ENCODE results near the gene LRRC45.

Gene LRRC45

GRCh38 chr17:82031885-82032627, 9.0 kb downstream of the LRRC45 start:
- Histone ChIP-seq H3K27ac (no peak overlapping the region), H3K9me3 (ENCODE audit: low read depth, low read length) (no peaks in the 10 kb centered on the region), H3K9ac (ENCODE audit: insufficient read length) (peak overlapping the region; percentile 76), H3K4me3 (peak overlapping the region; percentile 80), H3K36me3 (ENCODE audit: insufficient read depth, low read length) (no peaks in the 10 kb centered on the region)
- DNase-seq (ENCODE audit: low read depth, low spot score), result no peak
- no peak; the same call in 1 of the 2 replicates for TF ChIP-seq POLR2AphosphoS5 (IDR thresholded peaks at IDR 0.05; ENCODE audit: borderline replicate concordance, low read depth, low read length)
- no peak for TF ChIP-seq FOXP2 (optimal IDR thresholded peaks at IDR 0.05; ENCODE audit: control extremely low read depth, extremely low read length, insufficient read depth)
- no peak for TF ChIP-seq EZH2 (IDR thresholded peaks at IDR 0.05)

GRCh38 chr17:82033359-82034085, 10.4 kb downstream of the LRRC45 start:
- Histone ChIP-seq H3K9me3 (ENCODE audit: low read depth, low read length) (no peaks in the 10 kb centered on the region), H3K27ac (no peak overlapping the region), H3K9ac (ENCODE audit: insufficient read length) (no peak overlapping the region), H3K4me3 (no peak overlapping the region), H3K36me3 (ENCODE audit: insufficient read depth, low read length) (no peaks in the 10 kb centered on the region)
- no peak for DNase-seq (ENCODE audit: low read depth, low spot score)
- TF ChIP-seq FOXP2 (optimal IDR thresholded peaks at IDR 0.05; ENCODE audit: control extremely low read depth, extremely low read length, insufficient read depth) (no peak), EZH2 (IDR thresholded peaks at IDR 0.05) (no peak), POLR2AphosphoS5 (IDR thresholded peaks at IDR 0.05; ENCODE audit: borderline replicate concordance, low read depth, low read length) (no peak)

GRCh38 chr17:82034371-82035011, 11.4 kb downstream of the LRRC45 start:
- no peaks in the 10 kb centered on the region for H3K9me3 ChIP-seq (ENCODE audit: low read depth, low read length)
- no peak for DNase-seq (ENCODE audit: low read depth, low spot score)
- no peak overlapping the region for H3K9ac ChIP-seq (ENCODE audit: insufficient read length)
- TF ChIP-seq FOXP2 (optimal IDR thresholded peaks at IDR 0.05; ENCODE audit: control extremely low read depth, extremely low read length, insufficient read depth) (no peak), POLR2AphosphoS5 (IDR thresholded peaks at IDR 0.05; ENCODE audit: borderline replicate concordance, low read depth, low read length) (no peak), EZH2 (IDR thresholded peaks at IDR 0.05) (no peak)
- peak overlapping the region; percentile 34; the same call in 1 of the 2 replicates for H3K27ac ChIP-seq
- H3K36me3 ChIP-seq (ENCODE audit: insufficient read depth, low read length), result no peaks in the 10 kb centered on the region
- no peak overlapping the region for H3K4me3 ChIP-seq

- Histone ChIP-seq H3K36me3 (ENCODE audit: insufficient read depth, low read length) (no peaks in the 10 kb centered on the region), H3K4me3 (no peak overlapping the region), H3K9ac (ENCODE audit: insufficient read length) (no peak overlapping the region), H3K9me3 (ENCODE audit: low read depth, low read length) (no peaks in the 10 kb centered on the region), H3K27ac (peak overlapping the region; percentile 34; the same call in 1 of the 2 replicates)
- no peak for DNase-seq (ENCODE audit: low read depth, low spot score)
- TF ChIP-seq EZH2 (IDR thresholded peaks at IDR 0.05) (no peak), POLR2AphosphoS5 (IDR thresholded peaks at IDR 0.05; ENCODE audit: borderline replicate concordance, low read depth, low read length) (no peak), FOXP2 (optimal IDR thresholded peaks at IDR 0.05; ENCODE audit: control extremely low read depth, extremely low read length, insufficient read depth) (no peak)
These were observed 12.4 kb downstream of the LRRC45 start for GRCh38 chr17:82035488-82035887.

- H3K9ac ChIP-seq (ENCODE audit: insufficient read length), result peak overlapping the region; percentile 91
- H3K36me3 ChIP-seq (ENCODE audit: insufficient read depth, low read length), result no peaks in the 10 kb centered on the region
- no peak overlapping the region for H3K27ac ChIP-seq
- H3K9me3 ChIP-seq (ENCODE audit: low read depth, low read length), result no peaks in the 10 kb centered on the region
- peak overlapping the region; percentile 95 for H3K4me3 ChIP-seq
- DNase-seq (ENCODE audit: low read depth, low spot score), result no peak
- TF ChIP-seq POLR2AphosphoS5 (IDR thresholded peaks at IDR 0.05; ENCODE audit: borderline replicate concordance, low read depth, low read length), result no peak
- TF ChIP-seq EZH2 (IDR thresholded peaks at IDR 0.05), result no peak
- no peak for TF ChIP-seq FOXP2 (optimal IDR thresholded peaks at IDR 0.05; ENCODE audit: control extremely low read depth, extremely low read length, insufficient read depth)
These were observed 13.0 kb downstream of the LRRC45 start for GRCh38 chr17:82035956-82036633.

GRCh38 chr17:82036634-82037091, 13.6 kb downstream of the LRRC45 start:
- no peak for DNase-seq (ENCODE audit: low read depth, low spot score)
- peak overlapping the region; percentile 91 for H3K9ac ChIP-seq (ENCODE audit: insufficient read length)
- peak overlapping the region; percentile 95 for H3K4me3 ChIP-seq
- TF ChIP-seq EZH2 (IDR thresholded peaks at IDR 0.05) (no peak), POLR2AphosphoS5 (IDR thresholded peaks at IDR 0.05; ENCODE audit: borderline replicate concordance, low read depth, low read length) (no peak), FOXP2 (optimal IDR thresholded peaks at IDR 0.05; ENCODE audit: control extremely low read depth, extremely low read length, insufficient read depth) (no peak)
- H3K36me3 ChIP-seq (ENCODE audit: insufficient read depth, low read length), result no peaks in the 10 kb centered on the region
- no peak overlapping the region for H3K27ac ChIP-seq
- H3K9me3 ChIP-seq (ENCODE audit: low read depth, low read length), result no peaks in the 10 kb centered on the region

GRCh38 chr17:82037092-82037888, 14.2 kb downstream of the LRRC45 start, which contains the start of gene DCXR:
Gene DCXR, minus strand, starts transcription at chr17:82037697. Its CDS starts 15 bp downstream, at chr17:82037682.
- Histone ChIP-seq H3K9ac (ENCODE audit: insufficient read length) (peak within 1 kb of the TSS; percentile 91), H3K36me3 (ENCODE audit: insufficient read depth, low read length) (no peaks in the 10 kb centered on the region), H3K27ac (peak within 1 kb of the TSS; percentile 85), H3K4me3 (peak within 1 kb of the TSS; percentile 95), H3K9me3 (ENCODE audit: low read depth, low read length) (no peaks in the 10 kb centered on the region)
- DNase-seq (ENCODE audit: low read depth, low spot score), result peak; percentile 62
- TF ChIP-seq EZH2 (IDR thresholded peaks at IDR 0.05), result no peak
- TF ChIP-seq FOXP2 (optimal IDR thresholded peaks at IDR 0.05; ENCODE audit: control extremely low read depth, extremely low read length, insufficient read depth), result no peak
- peak; percentile 93 for TF ChIP-seq POLR2AphosphoS5 (IDR thresholded peaks at IDR 0.05; ENCODE audit: borderline replicate concordance, low read depth, low read length)

Data from SK-N-MC (cell line).